Measurements from ENCODE around the gene SCAANT1.
A peak's percentile ranks its signal among the peaks of the same experiment; 100 is the strongest.

Gene SCAANT1

GRCh38 chr3:63934041-63934866 lies 22.1 kb upstream of the SCAANT1 start:
- no peak for DNase-seq (ENCODE audit: low read depth, low spot score)

GRCh38 chr3:63933459-63933858 lies 21.3 kb upstream of the SCAANT1 start:
- DNase-seq (ENCODE audit: low read depth, low spot score) = no peak

- DNase-seq (ENCODE audit: low read depth, low spot score) = no peak
Measured at GRCh38 chr3:63932509-63933212, 20.5 kb upstream of the SCAANT1 start.

GRCh38 chr3:63931290-63931689 lies 19.1 kb upstream of the SCAANT1 start:
- no peak for DNase-seq (ENCODE audit: low read depth, low spot score)

- no peak for DNase-seq (ENCODE audit: low read depth, low spot score)
Measured at GRCh38 chr3:63927422-63928280, 15.5 kb upstream of the SCAANT1 start.

GRCh38 chr3:63926309-63926708 lies 14.1 kb upstream of the SCAANT1 start:
- DNase-seq (ENCODE audit: low read depth, low spot score) = no peak

- DNase-seq (ENCODE audit: low read depth, low spot score) = no peak
Measured at GRCh38 chr3:63922491-63923199, 10.5 kb upstream of the SCAANT1 start.

- DNase-seq (ENCODE audit: low read depth, low spot score) = no peak
Measured at GRCh38 chr3:63921741-63922482, 9.7 kb upstream of the SCAANT1 start.

GRCh38 chr3:63920001-63920400 lies 7.8 kb upstream of the SCAANT1 start:
- DNase-seq (ENCODE audit: low read depth, low spot score) = no peak

- DNase-seq (ENCODE audit: low read depth, low spot score) = no peak
Measured at GRCh38 chr3:63918321-63918720, 6.1 kb upstream of the SCAANT1 start.

- no peak for DNase-seq (ENCODE audit: low read depth, low spot score)
Measured at GRCh38 chr3:63914312-63914711, 2.1 kb upstream of the SCAANT1 start.

GRCh38 chr3:63912768-63913588 lies 795 bp upstream of the SCAANT1 start:
- DNase-seq (ENCODE audit: low read depth, low spot score) = peak; percentile 10

- DNase-seq (ENCODE audit: low read depth, low spot score) = no peak
Measured at GRCh38 chr3:63911509-63911872, 692 bp downstream of the SCAANT1 start.

GRCh38 chr3:63910891-63911290 lies 1.3 kb downstream of the SCAANT1 start:
- no peak for DNase-seq (ENCODE audit: low read depth, low spot score)

- no peak for DNase-seq (ENCODE audit: low read depth, low spot score)
Measured at GRCh38 chr3:63910001-63910400, 2.2 kb downstream of the SCAANT1 start.

GRCh38 chr3:63909431-63909830 lies 2.8 kb downstream of the SCAANT1 start:
- no peak for DNase-seq (ENCODE audit: low read depth, low spot score)

GRCh38 chr3:63908776-63909175 lies 3.4 kb downstream of the SCAANT1 start:
- no peak for DNase-seq (ENCODE audit: low read depth, low spot score)

- no peak for DNase-seq (ENCODE audit: low read depth, low spot score)
Measured at GRCh38 chr3:63908081-63908736, 4.0 kb downstream of the SCAANT1 start.

Data from activated CD4-positive, CD25-positive, alpha-beta regulatory T cell treated with anti-CD3 and anti-CD28 coated beads, Interleukin-2, amount 50 U/mL, for 16 hours (primary cell).